HG03045 (cell line): Measurements from ENCODE around the gene TUBGCP3.

Experiments used
- ATAC-seq: cut with Tn5 transposase; IDR thresholded peaks from one replicate; pipeline ENCODE4 v1.9.1; 2021; ENCODE audit warnings: mild to moderate bottlenecking, moderate library complexity; ENCODE audit not compliant: unreplicated experiment

The TUBGCP3 gene

GRCh38 chr13:112616586-112617362 is 28.8 kb upstream of the TUBGCP3 start:
- ATAC-seq: no peak

GRCh38 chr13:112615391-112615790 is 27.4 kb upstream of the TUBGCP3 start:
- ATAC-seq: no peak

GRCh38 chr13:112614835-112615234 is 26.9 kb upstream of the TUBGCP3 start:
- no peak for ATAC-seq

GRCh38 chr13:112608212-112608611 is 20.3 kb upstream of the TUBGCP3 start:
- ATAC-seq: no peak

- ATAC-seq: peak; percentile 100
Measured at GRCh38 chr13:112606109-112607001, 18.4 kb upstream of the TUBGCP3 start.

- no peak for ATAC-seq
Measured at GRCh38 chr13:112605531-112605990, 17.6 kb upstream of the TUBGCP3 start.

- ATAC-seq: no peak
Measured at GRCh38 chr13:112603641-112604225, 15.8 kb upstream of the TUBGCP3 start.

GRCh38 chr13:112602189-112602588 is 14.2 kb upstream of the TUBGCP3 start:
- ATAC-seq: no peak

- no peak for ATAC-seq
Measured at GRCh38 chr13:112601371-112601770, 13.4 kb upstream of the TUBGCP3 start.

GRCh38 chr13:112596235-112596634 is 8.3 kb upstream of the TUBGCP3 start:
- no peak for ATAC-seq

- ATAC-seq: no peak
Measured at GRCh38 chr13:112592647-112593046, 4.7 kb upstream of the TUBGCP3 start.

GRCh38 chr13:112592181-112592580 is 4.2 kb upstream of the TUBGCP3 start:
- ATAC-seq: no peak

GRCh38 chr13:112588490-112589297 is 741 bp upstream of the TUBGCP3 start:
- ATAC-seq: no peak

GRCh38 chr13:112587212-112587763 is 665 bp downstream of the TUBGCP3 start:
- ATAC-seq: peak; percentile 50

- no peak for ATAC-seq
Measured at GRCh38 chr13:112586334-112586960, 1.5 kb downstream of the TUBGCP3 start.

GRCh38 chr13:112583592-112584277 is 4.2 kb downstream of the TUBGCP3 start:
- no peak for ATAC-seq

- no peak for ATAC-seq
Measured at GRCh38 chr13:112582263-112582662, 5.7 kb downstream of the TUBGCP3 start.

- ATAC-seq: no peak
Measured at GRCh38 chr13:112580912-112581311, 7.0 kb downstream of the TUBGCP3 start.

- no peak for ATAC-seq
Measured at GRCh38 chr13:112580211-112580610, 7.7 kb downstream of the TUBGCP3 start.
